IPS-15b (cell line): ENCODE data around the gene TMEM207.

Source experiments
- H3K27me3 ChIP-seq: one replicate; pipeline ENCODE4 v1.6.1; 2013; ENCODE audit warnings: low read length; ENCODE audit not compliant: control insufficient read depth, insufficient read depth
- H3K36me3 ChIP-seq: one replicate; pipeline ENCODE4 v1.6.1; 2013; ENCODE audit warnings: low read length; ENCODE audit not compliant: control insufficient read depth, insufficient read depth
- H3K4me1 ChIP-seq: one replicate; pipeline ENCODE4 v1.6.1; 2013; ENCODE audit warnings: mild to moderate bottlenecking, low read length; ENCODE audit not compliant: control insufficient read depth, insufficient read depth
- H3K4me3 ChIP-seq: one replicate; pipeline ENCODE4 v1.5.1; 2013; ENCODE audit warnings: low read depth, low read length
- H3K9ac ChIP-seq: one replicate; pipeline ENCODE4 v1.6.1; 2013; ENCODE audit warnings: low read depth, mild to moderate bottlenecking, low read length
- H3K9me3 ChIP-seq: one replicate; pipeline ENCODE4 v1.6.1; 2013; ENCODE audit warnings: mild to moderate bottlenecking, low read length; ENCODE audit not compliant: control insufficient read depth, insufficient read depth

Gene TMEM207

GRCh38 chr3:190380184-190380583, 69.5 kb downstream of the TMEM207 start:
- H3K4me3 ChIP-seq: no peak overlapping the region
- H3K9ac ChIP-seq: no peak overlapping the region
- H3K4me1 ChIP-seq: peaks cover 4% of the 10 kb centered on the region
- no peaks in the 10 kb centered on the region for H3K27me3 ChIP-seq
- no peaks in the 10 kb centered on the region for H3K36me3 ChIP-seq
- H3K9me3 ChIP-seq: no peaks in the 10 kb centered on the region
